Measurements from ENCODE around the gene CEP72. TPM values are rescaled to one million over a fixed set of nuclear protein-coding genes. Genes with fewer than 3 reads are reported as not detected.

CEP72 gene, protein sequence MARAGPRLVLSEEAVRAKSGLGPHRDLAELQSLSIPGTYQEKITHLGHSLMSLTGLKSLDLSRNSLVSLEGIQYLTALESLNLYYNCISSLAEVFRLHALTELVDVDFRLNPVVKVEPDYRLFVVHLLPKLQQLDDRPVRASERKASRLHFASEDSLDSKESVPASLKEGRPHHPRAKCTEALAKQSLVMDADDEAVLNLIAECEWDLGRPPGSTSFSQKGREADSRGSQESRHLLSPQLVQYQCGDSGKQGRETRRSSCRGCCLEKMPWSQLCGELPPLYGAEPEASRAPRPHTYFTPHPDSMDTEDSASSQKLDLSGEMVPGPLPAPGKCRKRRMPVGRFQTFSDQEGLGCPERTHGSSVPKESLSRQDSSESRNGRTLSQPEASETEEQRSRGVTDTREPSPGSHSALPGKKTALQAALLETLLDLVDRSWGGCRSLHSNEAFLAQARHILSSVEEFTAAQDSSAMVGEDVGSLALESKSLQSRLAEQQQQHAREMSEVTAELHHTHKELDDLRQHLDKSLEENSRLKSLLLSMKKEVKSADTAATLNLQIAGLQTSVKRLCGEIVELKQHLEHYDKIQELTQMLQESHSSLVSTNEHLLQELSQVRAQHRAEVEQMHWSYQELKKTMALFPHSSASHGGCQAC
- total RNA-seq: 3.2 and 5.2 TPM in 2 replicates

DNA sequence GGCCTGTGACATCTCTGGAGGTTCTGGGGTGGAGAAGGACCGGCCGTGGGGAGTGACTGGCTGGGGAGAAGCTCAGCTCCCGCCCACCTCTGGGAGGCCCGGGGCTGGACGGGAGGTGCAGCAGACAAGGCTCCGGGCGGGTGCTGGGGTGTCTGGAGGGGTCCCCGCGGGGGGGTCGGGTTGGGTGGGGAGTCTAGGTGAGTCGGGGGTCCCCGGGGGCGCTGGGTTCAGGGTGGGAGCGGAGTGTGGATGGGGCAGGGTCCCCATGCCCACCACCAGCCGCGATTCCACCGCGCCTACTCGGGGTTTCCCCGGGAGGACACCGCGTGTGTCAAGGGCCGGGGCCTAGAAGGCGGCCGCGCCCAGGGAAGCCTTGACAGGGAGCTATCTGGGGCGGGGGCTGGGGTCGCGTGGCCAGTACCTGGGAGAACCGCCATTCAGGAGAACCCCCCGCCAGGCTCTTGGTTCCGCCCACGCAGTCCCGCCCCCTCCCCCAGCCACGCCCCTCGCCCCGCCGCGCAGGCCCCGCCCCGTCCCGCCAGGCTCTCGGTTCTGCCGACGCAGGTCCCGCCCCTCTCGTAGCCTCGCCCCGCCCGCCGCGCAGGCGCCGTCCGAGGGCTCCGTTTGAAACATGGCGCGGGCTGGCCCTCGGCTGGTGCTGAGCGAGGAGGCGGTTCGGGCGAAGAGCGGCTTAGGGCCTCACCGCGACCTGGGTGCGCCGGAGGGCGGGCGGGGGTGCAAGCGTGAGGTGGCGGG lies at the start of gene CEP72:
Gene CEP72, plus strand, starts transcription at position 610 of the 756 bp plus-strand sequence. Its CDS starts 22 bp downstream, at position 632.
- peak; percentile 82 for DNase-seq (ENCODE audit: low read depth)
- TF ChIP-seq, protein P1, sequence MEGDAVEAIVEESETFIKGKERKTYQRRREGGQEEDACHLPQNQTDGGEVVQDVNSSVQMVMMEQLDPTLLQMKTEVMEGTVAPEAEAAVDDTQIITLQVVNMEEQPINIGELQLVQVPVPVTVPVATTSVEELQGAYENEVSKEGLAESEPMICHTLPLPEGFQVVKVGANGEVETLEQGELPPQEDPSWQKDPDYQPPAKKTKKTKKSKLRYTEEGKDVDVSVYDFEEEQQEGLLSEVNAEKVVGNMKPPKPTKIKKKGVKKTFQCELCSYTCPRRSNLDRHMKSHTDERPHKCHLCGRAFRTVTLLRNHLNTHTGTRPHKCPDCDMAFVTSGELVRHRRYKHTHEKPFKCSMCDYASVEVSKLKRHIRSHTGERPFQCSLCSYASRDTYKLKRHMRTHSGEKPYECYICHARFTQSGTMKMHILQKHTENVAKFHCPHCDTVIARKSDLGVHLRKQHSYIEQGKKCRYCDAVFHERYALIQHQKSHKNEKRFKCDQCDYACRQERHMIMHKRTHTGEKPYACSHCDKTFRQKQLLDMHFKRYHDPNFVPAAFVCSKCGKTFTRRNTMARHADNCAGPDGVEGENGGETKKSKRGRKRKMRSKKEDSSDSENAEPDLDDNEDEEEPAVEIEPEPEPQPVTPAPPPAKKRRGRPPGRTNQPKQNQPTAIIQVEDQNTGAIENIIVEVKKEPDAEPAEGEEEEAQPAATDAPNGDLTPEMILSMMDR (IDR thresholded peaks at IDR 0.05; ENCODE audit: insufficient read depth, low read depth, low read length): no peak
- H3K4me3 ChIP-seq (ENCODE audit: low read depth, low read length): peak within 1 kb of the TSS; percentile 83

DNA sequence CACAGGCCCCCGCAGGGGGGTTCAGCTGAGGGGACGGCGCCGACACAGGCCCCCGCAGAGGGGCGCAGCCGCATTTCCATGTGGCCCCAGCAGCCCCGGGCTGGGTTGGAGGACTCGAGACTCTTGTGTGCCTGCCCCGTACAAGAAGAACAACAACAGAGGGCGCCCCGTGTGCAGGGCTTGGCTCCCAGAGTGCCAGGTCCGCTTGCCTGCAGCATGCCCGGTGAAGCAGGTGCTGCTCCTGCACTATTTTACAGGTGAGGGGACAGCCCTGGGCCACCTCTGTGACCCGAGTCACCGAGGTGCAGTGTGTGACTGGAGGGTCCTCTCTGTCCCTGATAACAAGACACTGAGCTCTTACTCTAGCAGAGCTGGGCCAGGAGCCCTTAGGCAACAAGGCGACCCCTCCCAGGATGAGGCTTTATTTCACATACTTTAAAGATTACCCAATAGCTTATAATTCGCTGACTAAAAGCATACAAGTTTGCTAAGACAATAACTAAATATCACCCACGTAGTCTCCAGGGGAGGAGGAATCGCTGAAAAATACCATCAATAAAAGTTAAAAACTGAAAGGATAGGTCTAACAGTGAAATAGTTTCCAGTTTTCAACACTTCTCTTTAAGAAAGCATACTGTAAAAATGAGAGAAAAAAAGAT lies 46.2 kb upstream of the CEP72 start:
- DNase-seq (ENCODE audit: low read depth): peak; percentile 7
- TF ChIP-seq, protein P1 (IDR thresholded peaks at IDR 0.05; ENCODE audit: insufficient read depth, low read depth, low read length): no peak
- H3K4me3 ChIP-seq (ENCODE audit: low read depth, low read length): no peak overlapping the region

DNA sequence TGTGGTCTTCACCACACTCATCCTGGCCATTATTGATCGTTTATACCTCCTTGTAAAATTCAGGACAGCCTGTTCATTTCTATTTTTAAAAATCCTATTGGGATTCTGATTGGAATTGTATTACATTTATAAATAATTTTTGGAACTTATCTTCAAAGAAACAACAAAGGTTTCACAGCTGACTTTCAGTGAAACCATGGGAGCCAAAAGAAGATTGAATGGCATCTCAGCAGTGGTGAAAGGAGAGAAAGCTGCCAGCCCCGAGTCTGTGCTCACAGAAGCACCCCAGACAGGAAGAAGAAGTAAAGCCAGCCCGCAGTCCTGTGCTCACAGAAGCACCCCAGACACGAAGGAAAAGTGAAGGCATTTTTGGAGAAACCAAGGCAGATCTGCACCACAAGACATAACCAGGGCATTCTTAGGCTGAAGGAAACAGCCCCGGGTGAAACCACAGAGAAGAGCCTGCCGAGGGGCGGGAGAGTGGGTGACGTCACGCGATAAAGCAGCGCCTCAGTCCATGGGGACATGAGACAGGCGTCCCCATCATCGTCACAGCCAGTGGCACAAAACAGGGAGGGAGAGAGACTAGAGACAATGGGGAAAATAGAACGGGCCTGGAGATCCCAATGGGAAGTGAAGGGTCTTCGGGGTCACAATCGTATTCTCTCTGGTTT lies 45.4 kb upstream of the CEP72 start:
- TF ChIP-seq, protein P1 (IDR thresholded peaks at IDR 0.05; ENCODE audit: insufficient read depth, low read depth, low read length): no peak
- no peak for DNase-seq (ENCODE audit: low read depth)
- no peak overlapping the region for H3K4me3 ChIP-seq (ENCODE audit: low read depth, low read length)

DNA sequence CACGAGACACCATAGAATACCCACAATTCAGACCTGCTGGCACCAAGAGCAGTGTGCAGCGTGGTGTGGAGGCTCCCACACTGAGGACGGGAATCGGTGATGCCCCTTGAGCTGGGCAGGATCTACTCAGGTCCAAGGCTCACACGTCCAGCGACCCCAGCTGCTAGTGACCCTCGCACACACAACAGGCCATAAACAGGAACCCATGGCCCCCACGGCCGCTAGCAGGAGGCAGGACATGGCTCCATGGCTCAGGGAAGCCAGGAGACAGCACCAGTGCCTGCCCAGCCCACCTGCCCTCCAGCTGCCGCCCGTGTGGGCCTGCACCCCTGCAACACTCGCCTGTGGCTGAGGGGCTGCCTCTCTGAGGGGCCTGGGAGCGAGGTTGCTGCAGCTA lies 44.5 kb upstream of the CEP72 start:
- TF ChIP-seq, protein P1 (IDR thresholded peaks at IDR 0.05; ENCODE audit: insufficient read depth, low read depth, low read length): no peak
- no peak overlapping the region for H3K4me3 ChIP-seq (ENCODE audit: low read depth, low read length)
- no peak for DNase-seq (ENCODE audit: low read depth)

DNA sequence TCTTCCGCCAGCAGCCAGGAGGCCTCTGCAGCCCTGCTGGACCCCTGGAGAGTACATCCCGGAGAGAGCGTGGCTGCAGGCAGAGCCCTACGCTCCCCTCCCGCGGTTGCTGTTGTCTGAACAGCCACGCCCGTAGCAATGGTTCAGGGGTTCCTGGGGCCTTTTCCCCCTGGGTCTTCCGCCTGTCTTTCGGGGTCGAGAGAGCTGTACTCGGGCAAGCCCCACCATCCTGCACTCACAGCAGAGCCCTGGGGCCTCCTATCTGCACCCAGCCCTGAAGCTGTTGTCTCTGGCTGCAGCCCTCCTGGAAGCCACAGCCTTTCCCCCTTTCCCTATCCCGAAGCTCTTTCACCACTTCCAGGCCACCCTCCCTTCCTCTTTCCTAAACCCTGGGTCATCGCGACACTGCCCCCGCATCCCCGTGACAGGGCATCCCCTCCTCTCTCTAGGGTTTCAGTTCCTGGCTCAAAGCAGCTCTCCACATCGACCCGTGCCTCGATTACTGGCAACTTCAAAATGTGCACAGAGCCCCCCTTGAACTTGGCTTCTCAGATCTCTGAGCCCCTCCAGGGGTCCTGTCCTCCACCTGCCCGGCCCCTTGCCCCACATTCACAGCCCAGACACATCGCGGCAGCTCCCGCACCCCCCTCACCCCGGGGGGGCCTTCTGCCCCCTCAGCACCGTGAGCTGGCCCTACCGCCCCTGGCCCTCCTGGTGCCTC lies 43.9 kb upstream of the CEP72 start:
- TF ChIP-seq, protein P1 (IDR thresholded peaks at IDR 0.05; ENCODE audit: insufficient read depth, low read depth, low read length): no peak
- DNase-seq (ENCODE audit: low read depth): no peak
- H3K4me3 ChIP-seq (ENCODE audit: low read depth, low read length): no peak overlapping the region

Measured in fibroblast of villous mesenchyme (primary cell).